ENCODE measurements around the gene SF3A1. TPM values are rescaled to one million over a fixed set of nuclear protein-coding genes. Genes with fewer than 3 reads are reported as not detected.

The SF3A1 gene
- polyA plus RNA-seq, 1 donor from 2014 or later = 14.4 TPM

- no peak overlapping the region for H2AFZ ChIP-seq (ENCODE audit: low read depth, low read length)
- TF ChIP-seq EZH2 (IDR thresholded peaks at IDR 0.05; ENCODE audit: borderline replicate concordance, insufficient read depth, low read length, poor library complexity, severe bottlenecking) = no peak
- no peak for TF ChIP-seq SMC3 (conservative IDR thresholded peaks at IDR 0.05; ENCODE audit: poor library complexity)
- TF ChIP-seq MXI1 (conservative IDR thresholded peaks at IDR 0.05; ENCODE audit: poor library complexity, severe bottlenecking) = no peak
- no peak for TF ChIP-seq POLR2AphosphoS5 (IDR thresholded peaks at IDR 0.05)
- no peak for TF ChIP-seq REST (IDR thresholded peaks at IDR 0.05; ENCODE audit: borderline replicate concordance)
- TF ChIP-seq TAF1 (IDR thresholded peaks at IDR 0.05; ENCODE audit: low read depth) = no peak
- TF ChIP-seq RAD21 (conservative IDR thresholded peaks at IDR 0.05) = no peak
- no peak for TF ChIP-seq CTCF (IDR thresholded peaks at IDR 0.05; ENCODE audit: poor library complexity, severe bottlenecking)
- no peak for TF ChIP-seq EP300 (conservative IDR thresholded peaks at IDR 0.05; ENCODE audit: poor library complexity, severe bottlenecking)
- no peaks in the 10 kb centered on the region for H3K9me2 ChIP-seq (ENCODE audit: insufficient read depth, low read length)
- H3F3A ChIP-seq (ENCODE audit: insufficient read depth, low read length, poor library complexity, severe bottlenecking) = no peaks in the 10 kb centered on the region
- no peaks in the 10 kb centered on the region for H3K79me2 ChIP-seq (replicated peaks; ENCODE audit: insufficient read depth, low read length)
- H3K9ac ChIP-seq (ENCODE audit: low read length) = no peak overlapping the region
- no peaks in the 10 kb centered on the region for H3K9me3 ChIP-seq (ENCODE audit: low read length)
- no peaks in the 10 kb centered on the region for H3K36me3 ChIP-seq (ENCODE audit: insufficient read depth, low read length)
- no peak overlapping the region for H3K4me2 ChIP-seq (ENCODE audit: low read length)
- no peak overlapping the region for H3K27ac ChIP-seq (ENCODE audit: low read length)
- no peak overlapping the region for H3K4me3 ChIP-seq (ENCODE audit: low read length)
- no peaks in the 10 kb centered on the region for H4K20me1 ChIP-seq (ENCODE audit: insufficient read depth)
- no peaks in the 10 kb centered on the region for H3K27me3 ChIP-seq (ENCODE audit: insufficient read depth, low read depth, low read length)
These were observed 11.7 kb upstream of the SF3A1 start for GRCh38 chr22:30368420-30368819.

- Histone ChIP-seq H2AFZ (ENCODE audit: low read depth, low read length) (no peak overlapping the region), H3K36me3 (ENCODE audit: insufficient read depth, low read length) (no peaks in the 10 kb centered on the region), H3K79me2 (replicated peaks; ENCODE audit: insufficient read depth, low read length) (no peaks in the 10 kb centered on the region), H3K4me3 (ENCODE audit: low read length) (no peak overlapping the region), H3K9ac (ENCODE audit: low read length) (no peak overlapping the region), H3K27me3 (ENCODE audit: insufficient read depth, low read depth, low read length) (no peaks in the 10 kb centered on the region), H3K27ac (ENCODE audit: low read length) (no peak overlapping the region), H4K20me1 (ENCODE audit: insufficient read depth) (no peaks in the 10 kb centered on the region), H3F3A (ENCODE audit: insufficient read depth, low read length, poor library complexity, severe bottlenecking) (no peaks in the 10 kb centered on the region), H3K4me2 (ENCODE audit: low read length) (no peak overlapping the region), H3K9me3 (ENCODE audit: low read length) (no peaks in the 10 kb centered on the region), H3K9me2 (ENCODE audit: insufficient read depth, low read length) (no peaks in the 10 kb centered on the region)
- no peak for TF ChIP-seq TAF1 (IDR thresholded peaks at IDR 0.05; ENCODE audit: low read depth)
- no peak for TF ChIP-seq EP300 (conservative IDR thresholded peaks at IDR 0.05; ENCODE audit: poor library complexity, severe bottlenecking)
- no peak for TF ChIP-seq CTCF (IDR thresholded peaks at IDR 0.05; ENCODE audit: poor library complexity, severe bottlenecking)
- no peak for TF ChIP-seq RAD21 (conservative IDR thresholded peaks at IDR 0.05)
- no peak for TF ChIP-seq SMC3 (conservative IDR thresholded peaks at IDR 0.05; ENCODE audit: poor library complexity)
- no peak for TF ChIP-seq MXI1 (conservative IDR thresholded peaks at IDR 0.05; ENCODE audit: poor library complexity, severe bottlenecking)
- TF ChIP-seq REST (IDR thresholded peaks at IDR 0.05; ENCODE audit: borderline replicate concordance) = no peak
- TF ChIP-seq POLR2AphosphoS5 (IDR thresholded peaks at IDR 0.05) = no peak
- TF ChIP-seq EZH2 (IDR thresholded peaks at IDR 0.05; ENCODE audit: borderline replicate concordance, insufficient read depth, low read length, poor library complexity, severe bottlenecking) = no peak
These were observed 9.2 kb upstream of the SF3A1 start for GRCh38 chr22:30365891-30366290.
